ENCODE results near the gene EHMT1.
"Not testable (repeated sequence)": the region's sequence is repeated elsewhere in the genome, so short reads cannot be mapped to it uniquely, and the experiment has no call there.

The EHMT1 gene

GRCh38 chr9:137778336-137778735, 159.5 kb downstream of the EHMT1 start:
- H3K27ac ChIP-seq (replicated peaks): no peak overlapping the region
- H3K27me3 ChIP-seq (ENCODE audit: insufficient read depth, poor library complexity, severe bottlenecking): no peaks in the 10 kb centered on the region
- no peak for DNase-seq (ENCODE audit: low read depth in 1 of 2, low spot score in 1 of 2)
- H3K4me3 ChIP-seq (replicated peaks; ENCODE audit: insufficient read depth, low read length): no peak overlapping the region
- TF ChIP-seq GABPA (IDR thresholded peaks at IDR 0.05; ENCODE audit: low read depth): no peak
- no peak for TF ChIP-seq SPI1 (IDR thresholded peaks at IDR 0.05; ENCODE audit: borderline replicate concordance, low read depth)

- Histone ChIP-seq H3K4me3 (replicated peaks; ENCODE audit: insufficient read depth, low read length) (no peak overlapping the region), H3K27ac (replicated peaks) (no peak overlapping the region), H3K27me3 (ENCODE audit: insufficient read depth, poor library complexity, severe bottlenecking) (no peaks in the 10 kb centered on the region)
- DNase-seq (ENCODE audit: low read depth in 1 of 2, low spot score in 1 of 2): no peak
- no peak for TF ChIP-seq GABPA (IDR thresholded peaks at IDR 0.05; ENCODE audit: low read depth)
- no peak for TF ChIP-seq REST (IDR thresholded peaks at IDR 0.05; ENCODE audit: insufficient replicate concordance, low read depth)
- no peak for TF ChIP-seq CTCF (IDR thresholded peaks at IDR 0.05; ENCODE audit: insufficient read depth, low read length)
- no peak for TF ChIP-seq SPI1 (IDR thresholded peaks at IDR 0.05; ENCODE audit: borderline replicate concordance, low read depth)
- no peak for TF ChIP-seq POLR2AphosphoS5 (IDR thresholded peaks at IDR 0.05; ENCODE audit: low read depth)
Measured at GRCh38 chr9:137778914-137779313, 160.1 kb downstream of the EHMT1 start.

GRCh38 chr9:137780031-137780430, 161.2 kb downstream of the EHMT1 start:
- not testable (repeated sequence) for H3K4me3 ChIP-seq (replicated peaks; ENCODE audit: insufficient read depth, low read length); H3K27ac ChIP-seq (replicated peaks); H3K27me3 ChIP-seq (ENCODE audit: insufficient read depth, poor library complexity, severe bottlenecking); DNase-seq (ENCODE audit: low read depth in 1 of 2, low spot score in 1 of 2)

GRCh38 chr9:137781906-137782585, 163.2 kb downstream of the EHMT1 start:
- TF ChIP-seq REST (IDR thresholded peaks at IDR 0.05; ENCODE audit: insufficient replicate concordance, low read depth): no peak
- no peak for TF ChIP-seq GABPA (IDR thresholded peaks at IDR 0.05; ENCODE audit: low read depth)
- no peak for TF ChIP-seq POLR2AphosphoS5 (IDR thresholded peaks at IDR 0.05; ENCODE audit: low read depth)
- TF ChIP-seq SPI1 (IDR thresholded peaks at IDR 0.05; ENCODE audit: borderline replicate concordance, low read depth): no peak
- no peak for TF ChIP-seq CTCF (IDR thresholded peaks at IDR 0.05; ENCODE audit: insufficient read depth, low read length)
- H3K27ac ChIP-seq (replicated peaks): no peak overlapping the region
- no peaks in the 10 kb centered on the region for H3K27me3 ChIP-seq (ENCODE audit: insufficient read depth, poor library complexity, severe bottlenecking)

GRCh38 chr9:137783521-137783920, 164.7 kb downstream of the EHMT1 start:
- TF ChIP-seq CTCF (IDR thresholded peaks at IDR 0.05; ENCODE audit: insufficient read depth, low read length) (no peak), SPI1 (IDR thresholded peaks at IDR 0.05; ENCODE audit: borderline replicate concordance, low read depth) (no peak), GABPA (IDR thresholded peaks at IDR 0.05; ENCODE audit: low read depth) (no peak), POLR2AphosphoS5 (IDR thresholded peaks at IDR 0.05; ENCODE audit: low read depth) (no peak), REST (IDR thresholded peaks at IDR 0.05; ENCODE audit: insufficient replicate concordance, low read depth) (no peak)
- H3K27ac ChIP-seq (replicated peaks): no peak overlapping the region
- no peaks in the 10 kb centered on the region for H3K27me3 ChIP-seq (ENCODE audit: insufficient read depth, poor library complexity, severe bottlenecking)
- H3K4me3 ChIP-seq (replicated peaks; ENCODE audit: insufficient read depth, low read length): no peak overlapping the region
- no peak for DNase-seq (ENCODE audit: low read depth in 1 of 2, low spot score in 1 of 2)

More at GRCh38 chr9:137781906-137782585, 163.2 kb downstream of the EHMT1 start:
- DNase-seq (ENCODE audit: low read depth in 1 of 2, low spot score in 1 of 2): no peak
- no peak overlapping the region for H3K4me3 ChIP-seq (replicated peaks; ENCODE audit: insufficient read depth, low read length)
